HL-60 (cell line): ENCODE results near the gene DPP6.

Experiments used
- CTCF ChIP-seq: IDR thresholded peaks from one replicate; pipeline ENCODE4 v1.5.1; 2011; ENCODE audit warnings: low read length, control low read depth, inconsistent platforms; ENCODE audit not compliant: insufficient read depth
- GABPA ChIP-seq: IDR thresholded peaks from 2 replicates; pipeline ENCODE4 v1.6.1; 2012; ENCODE audit warnings: low read depth
- TF ChIP-seq, protein P1 (sequence below): IDR thresholded peaks from 2 replicates; pipeline ENCODE4 v1.6.1; 2012; ENCODE audit warnings: low read depth; ENCODE audit not compliant: insufficient replicate concordance

GRCh38 chr7:154877031-154877430 is 824.8 kb downstream of the DPP6 start:
- TF ChIP-seq CTCF (no peak), GABPA (no peak)
- TF ChIP-seq, protein P1, sequence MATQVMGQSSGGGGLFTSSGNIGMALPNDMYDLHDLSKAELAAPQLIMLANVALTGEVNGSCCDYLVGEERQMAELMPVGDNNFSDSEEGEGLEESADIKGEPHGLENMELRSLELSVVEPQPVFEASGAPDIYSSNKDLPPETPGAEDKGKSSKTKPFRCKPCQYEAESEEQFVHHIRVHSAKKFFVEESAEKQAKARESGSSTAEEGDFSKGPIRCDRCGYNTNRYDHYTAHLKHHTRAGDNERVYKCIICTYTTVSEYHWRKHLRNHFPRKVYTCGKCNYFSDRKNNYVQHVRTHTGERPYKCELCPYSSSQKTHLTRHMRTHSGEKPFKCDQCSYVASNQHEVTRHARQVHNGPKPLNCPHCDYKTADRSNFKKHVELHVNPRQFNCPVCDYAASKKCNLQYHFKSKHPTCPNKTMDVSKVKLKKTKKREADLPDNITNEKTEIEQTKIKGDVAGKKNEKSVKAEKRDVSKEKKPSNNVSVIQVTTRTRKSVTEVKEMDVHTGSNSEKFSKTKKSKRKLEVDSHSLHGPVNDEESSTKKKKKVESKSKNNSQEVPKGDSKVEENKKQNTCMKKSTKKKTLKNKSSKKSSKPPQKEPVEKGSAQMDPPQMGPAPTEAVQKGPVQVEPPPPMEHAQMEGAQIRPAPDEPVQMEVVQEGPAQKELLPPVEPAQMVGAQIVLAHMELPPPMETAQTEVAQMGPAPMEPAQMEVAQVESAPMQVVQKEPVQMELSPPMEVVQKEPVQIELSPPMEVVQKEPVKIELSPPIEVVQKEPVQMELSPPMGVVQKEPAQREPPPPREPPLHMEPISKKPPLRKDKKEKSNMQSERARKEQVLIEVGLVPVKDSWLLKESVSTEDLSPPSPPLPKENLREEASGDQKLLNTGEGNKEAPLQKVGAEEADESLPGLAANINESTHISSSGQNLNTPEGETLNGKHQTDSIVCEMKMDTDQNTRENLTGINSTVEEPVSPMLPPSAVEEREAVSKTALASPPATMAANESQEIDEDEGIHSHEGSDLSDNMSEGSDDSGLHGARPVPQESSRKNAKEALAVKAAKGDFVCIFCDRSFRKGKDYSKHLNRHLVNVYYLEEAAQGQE = no peak
